ENCODE measurements around the gene PHOSPHO1. TPM values are rescaled to one million over a fixed set of nuclear protein-coding genes. Genes with fewer than 3 reads are reported as not detected.

PHOSPHO1 gene
- total RNA-seq, 1 donor from 2014 or later, result not detected

DNA sequence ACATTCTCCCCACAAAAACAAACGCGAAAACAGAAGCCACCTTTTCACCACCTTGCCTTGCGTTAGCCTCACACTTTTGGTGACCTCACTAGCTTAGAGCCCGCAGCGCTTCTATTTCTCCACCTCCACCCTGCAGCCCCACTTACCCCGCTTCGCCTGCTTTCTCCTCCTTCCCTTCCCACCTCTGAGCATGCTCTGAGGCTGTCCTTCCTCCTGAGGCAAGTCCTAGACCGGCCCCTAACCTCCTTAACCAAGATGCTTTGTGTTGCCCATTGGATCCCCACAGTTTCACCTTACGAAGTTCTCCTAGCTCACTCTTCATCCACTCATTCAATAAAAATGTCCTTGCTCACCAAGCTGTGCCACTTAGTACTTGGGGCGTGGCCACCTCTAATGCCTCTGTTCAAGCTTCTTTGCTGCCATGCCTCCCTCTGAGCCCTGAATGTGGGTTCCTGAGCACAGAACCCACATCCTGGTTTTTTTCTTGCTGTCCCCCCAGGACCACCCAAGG is 21.5 kb downstream of the PHOSPHO1 start:
- H3K36me3 Mint-ChIP-seq (ENCODE audit: low read depth), result no peaks in the 10 kb centered on the region
- DNase-seq (ENCODE audit: low read depth, low spot score), result no peak
- H3K27ac Mint-ChIP-seq (ENCODE audit: unreplicated experiment), result no peak overlapping the region
- H3K4me1 Mint-ChIP-seq, result peaks cover 9% of the 10 kb centered on the region
- H3K9me3 Mint-ChIP-seq, result no peaks in the 10 kb centered on the region
- peaks cover 38% of the 10 kb centered on the region for H3K27me3 Mint-ChIP-seq (ENCODE audit: low read depth)
- TF ChIP-seq, protein P1, sequence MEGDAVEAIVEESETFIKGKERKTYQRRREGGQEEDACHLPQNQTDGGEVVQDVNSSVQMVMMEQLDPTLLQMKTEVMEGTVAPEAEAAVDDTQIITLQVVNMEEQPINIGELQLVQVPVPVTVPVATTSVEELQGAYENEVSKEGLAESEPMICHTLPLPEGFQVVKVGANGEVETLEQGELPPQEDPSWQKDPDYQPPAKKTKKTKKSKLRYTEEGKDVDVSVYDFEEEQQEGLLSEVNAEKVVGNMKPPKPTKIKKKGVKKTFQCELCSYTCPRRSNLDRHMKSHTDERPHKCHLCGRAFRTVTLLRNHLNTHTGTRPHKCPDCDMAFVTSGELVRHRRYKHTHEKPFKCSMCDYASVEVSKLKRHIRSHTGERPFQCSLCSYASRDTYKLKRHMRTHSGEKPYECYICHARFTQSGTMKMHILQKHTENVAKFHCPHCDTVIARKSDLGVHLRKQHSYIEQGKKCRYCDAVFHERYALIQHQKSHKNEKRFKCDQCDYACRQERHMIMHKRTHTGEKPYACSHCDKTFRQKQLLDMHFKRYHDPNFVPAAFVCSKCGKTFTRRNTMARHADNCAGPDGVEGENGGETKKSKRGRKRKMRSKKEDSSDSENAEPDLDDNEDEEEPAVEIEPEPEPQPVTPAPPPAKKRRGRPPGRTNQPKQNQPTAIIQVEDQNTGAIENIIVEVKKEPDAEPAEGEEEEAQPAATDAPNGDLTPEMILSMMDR (conservative IDR thresholded peaks at IDR 0.05), result no peak
- H3K4me3 Mint-ChIP-seq, result no peak overlapping the region

DNA sequence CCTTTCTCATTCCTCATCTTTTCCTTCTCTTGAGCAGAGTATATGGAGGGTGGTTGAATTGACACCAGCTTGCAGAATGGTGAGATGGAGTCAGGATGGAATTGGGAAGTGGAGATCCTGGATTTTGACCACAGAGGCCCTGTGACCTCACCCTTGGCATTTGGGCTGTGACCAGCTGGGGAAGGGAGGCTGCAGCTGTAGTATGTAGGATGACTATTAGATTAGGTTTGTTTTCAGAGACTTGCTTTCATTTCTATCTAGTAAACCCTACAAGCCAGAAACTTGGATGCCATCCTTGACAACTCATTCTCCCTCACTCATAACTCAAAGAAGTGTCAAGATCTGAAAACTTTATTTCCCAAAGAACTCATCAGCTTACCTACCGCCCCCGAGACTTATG is 26.1 kb downstream of the PHOSPHO1 start:
- Mint-ChIP-seq H3K36me3 (ENCODE audit: low read depth) (no peaks in the 10 kb centered on the region), H3K27ac (ENCODE audit: unreplicated experiment) (no peak overlapping the region), H3K4me1 (no peaks in the 10 kb centered on the region), H3K4me3 (no peak overlapping the region), H3K27me3 (ENCODE audit: low read depth) (peaks cover 47% of the 10 kb centered on the region), H3K9me3 (no peaks in the 10 kb centered on the region)
- TF ChIP-seq, protein P1 (conservative IDR thresholded peaks at IDR 0.05), result no peak
- no peak for DNase-seq (ENCODE audit: low read depth, low spot score)

DNA sequence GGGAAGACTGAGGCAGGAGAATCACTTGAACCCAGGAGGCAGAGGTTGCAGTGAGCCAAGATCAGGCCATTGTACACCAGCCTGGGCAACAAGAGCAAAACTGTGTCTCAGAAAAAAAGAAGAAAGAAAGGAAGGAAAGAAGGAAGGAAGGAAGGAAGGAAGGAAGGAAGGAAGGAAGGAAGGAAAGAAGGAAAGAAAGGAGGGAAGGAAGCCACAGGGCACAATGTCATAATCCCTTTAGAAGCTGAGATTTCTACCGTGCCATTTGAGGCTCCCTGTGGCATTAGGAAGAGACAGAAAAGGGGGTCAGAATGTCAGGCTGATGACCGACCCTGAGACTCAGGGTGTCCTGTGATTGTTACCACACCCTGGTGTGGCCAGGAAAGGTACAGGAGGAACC is 26.8 kb downstream of the PHOSPHO1 start:
- TF ChIP-seq, protein P1 (conservative IDR thresholded peaks at IDR 0.05), result no peak
- Mint-ChIP-seq H3K4me1 (no peaks in the 10 kb centered on the region), H3K27ac (ENCODE audit: unreplicated experiment) (no peak overlapping the region), H3K27me3 (ENCODE audit: low read depth) (peaks cover 40% of the 10 kb centered on the region), H3K4me3 (no peak overlapping the region), H3K9me3 (no peaks in the 10 kb centered on the region), H3K36me3 (ENCODE audit: low read depth) (no peaks in the 10 kb centered on the region)
- DNase-seq (ENCODE audit: low read depth, low spot score), result no peak

DNA sequence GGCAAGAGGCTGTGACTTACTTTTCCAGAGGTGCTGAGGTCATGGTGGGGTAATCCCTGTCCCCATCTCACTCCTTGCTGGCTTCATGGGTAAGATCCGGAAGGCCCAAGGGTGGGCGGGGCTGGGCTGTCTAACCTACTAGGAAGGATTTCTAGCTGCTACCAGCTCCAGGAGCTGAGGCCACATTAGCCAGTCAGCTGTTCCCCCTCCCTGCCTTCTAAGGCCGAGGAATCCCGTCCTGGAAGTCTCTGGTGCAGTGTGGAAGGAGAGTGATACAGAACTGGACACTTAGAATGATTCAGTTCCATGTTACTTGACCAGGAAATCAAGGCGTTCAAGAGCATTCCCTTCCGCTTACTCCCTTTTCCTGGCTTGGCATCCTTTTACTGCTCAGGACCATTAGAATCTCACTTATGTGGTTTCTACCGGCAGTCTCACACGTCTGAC is 29.1 kb downstream of the PHOSPHO1 start:
- peaks cover 31% of the 10 kb centered on the region for H3K27me3 Mint-ChIP-seq (ENCODE audit: low read depth)
- no peaks in the 10 kb centered on the region for H3K4me1 Mint-ChIP-seq
- no peak overlapping the region for H3K4me3 Mint-ChIP-seq
- DNase-seq (ENCODE audit: low read depth, low spot score), result no peak
- no peaks in the 10 kb centered on the region for H3K36me3 Mint-ChIP-seq (ENCODE audit: low read depth)
- TF ChIP-seq, protein P1 (conservative IDR thresholded peaks at IDR 0.05), result no peak
- no peaks in the 10 kb centered on the region for H3K9me3 Mint-ChIP-seq
- H3K27ac Mint-ChIP-seq (ENCODE audit: unreplicated experiment), result no peak overlapping the region

DNA sequence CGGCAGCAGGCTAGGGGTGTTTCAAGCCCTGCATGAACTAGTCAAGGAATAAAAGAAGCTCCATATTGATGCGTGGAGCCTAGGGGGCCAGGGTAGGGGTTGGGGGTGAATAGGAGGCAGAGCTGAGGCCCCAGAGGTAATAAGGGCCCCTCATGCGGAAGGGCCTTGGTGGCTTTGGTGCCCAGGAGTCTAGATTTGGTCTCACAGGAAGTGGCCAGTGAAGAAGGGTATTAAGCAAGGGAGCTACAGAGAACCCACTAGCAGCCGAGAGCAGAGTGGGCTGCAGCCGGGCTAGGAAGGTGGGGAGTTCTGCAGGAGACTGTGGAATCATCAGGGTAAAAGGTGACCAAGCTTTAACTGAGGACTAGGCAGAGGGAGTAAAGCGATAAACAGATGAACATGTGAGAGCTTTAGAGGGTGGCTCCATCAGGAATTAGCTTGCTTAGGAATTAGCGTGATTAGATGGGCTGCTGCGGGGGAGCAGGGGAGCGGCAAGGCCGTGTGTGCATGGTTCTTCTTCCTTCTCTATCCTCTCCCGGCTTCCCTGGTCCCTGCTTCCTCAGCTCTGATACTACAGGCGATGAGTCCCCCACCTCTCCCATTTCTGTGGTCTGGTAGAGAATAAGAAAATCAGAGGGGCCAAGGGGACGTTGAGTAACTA is 30.0 kb downstream of the PHOSPHO1 start:
- no peaks in the 10 kb centered on the region for H3K9me3 Mint-ChIP-seq
- peaks cover 31% of the 10 kb centered on the region for H3K27me3 Mint-ChIP-seq (ENCODE audit: low read depth)

More for the DNA sequence above, 30.0 kb downstream of the PHOSPHO1 start:
- Mint-ChIP-seq H3K36me3 (ENCODE audit: low read depth) (no peaks in the 10 kb centered on the region), H3K4me1 (no peaks in the 10 kb centered on the region), H3K27ac (ENCODE audit: unreplicated experiment) (peak overlapping the region; percentile 5), H3K4me3 (no peak overlapping the region)
- DNase-seq (ENCODE audit: low read depth, low spot score), result no peak
- TF ChIP-seq, protein P1 (conservative IDR thresholded peaks at IDR 0.05), result no peak

Data from neural crest cell (in vitro differentiated cells).